Ovary (tissue), 9 donors: Measurements from ENCODE around the gene OR2T35. TPM values are rescaled to one million over a fixed set of nuclear protein-coding genes. Genes with fewer than 3 reads are reported as not detected.
"Not testable (repeated sequence)": the region's sequence is repeated elsewhere in the genome, so short reads cannot be mapped to it uniquely, and the experiment has no call there.

Experiments used
- DNase-seq, 5 donors: peaks; one replicate each; pipeline ENCODE4 v3.0.0-alpha.2; 2019 to 2020
- H3K27ac ChIP-seq, 2 donors: fragments of 200-600 bp; one replicate each; pipeline versions ENCODE4 v1.5.1 to v1.8.0; 2019 to 2022
- H3K27me3 ChIP-seq: fragments of 200-600 bp; one replicate; pipeline ENCODE4 v1.8.0; 2022
- H3K36me3 ChIP-seq: fragments of 200-600 bp; sonication (generic); one replicate; pipeline ENCODE4 v1.5.1; 2019
- H3K4me1 ChIP-seq: one replicate; pipeline ENCODE4 v1.8.1; 2013; ENCODE audit warnings: mild to moderate bottlenecking, moderate library complexity; ENCODE audit not compliant: insufficient read depth
- H3K4me3 ChIP-seq: fragments of 200-600 bp; sonication (generic); one replicate; pipeline ENCODE4 v1.5.1; 2017
- H3K9me3 ChIP-seq, 2 donors: fragments of 200-600 bp in 1 of 2; sonication (generic) in 1 of 2; one replicate each; pipeline versions ENCODE4 v1.5.1 to v1.8.1; 2013 to 2019; ENCODE audit warnings: mild to moderate bottlenecking in 1 of 2, moderate library complexity in 1 of 2
- CTCF ChIP-seq, 3 donors: fragments of 450-650 bp in 2 of 3; fragments of 200-600 bp in 1 of 3; IDR thresholded peaks; one replicate each; pipeline versions ENCODE4 v1.5.1 to v1.8.0; 2016 to 2022; ENCODE audit warnings: antibody characterized with exemption in 3 of 3, mild to moderate bottlenecking in 1 of 3
- EP300 ChIP-seq: sonication (generic); formaldehyde crosslinking; IDR thresholded peaks from one replicate; pipeline ENCODE4 v1.6.1; 2017; ENCODE audit warnings: antibody characterized with exemption
- POLR2A ChIP-seq: fragments of 450-650 bp; IDR thresholded peaks from one replicate; pipeline ENCODE4 v1.6.1; 2017; ENCODE audit warnings: antibody characterized with exemption, mild to moderate bottlenecking, moderate library complexity
- WGBS, 3 donors: extraction: QIAGEN DNeasy Blood & Tissue Kit in 1 of 3; methylation state at CpG; one replicate each; pipeline versions ENCODE4 v1.1.5 to v1.1.7; 2013 to 2017; 5-methylcytosine and 5-hydroxymethylcytosine counted together
- intact Hi-C, 4 donors: fragments of 100-400 bp; cut with DNase I; formaldehyde crosslinking; loops; one replicate each; pipeline versions ENCODE4 v1.11.0 to v1.15.1; 2022 to 2023
- polyA plus RNA-seq, 2 donors: library from polyadenylated mRNA; stranded (reverse); fragments of 200-250 nt in 1 of 2; fragments of 350-450 nt in 1 of 2; fragmentation: Illumina TruSeq in 1 of 2; extraction: RNeasy Lipid Tissue Mini Kit (QIAGEN cat#74804) in 1 of 2; gene quantifications; one replicate each; pipeline ENCODE4 v1.2.3, GENCODE V29; 2013 to 2014
- total RNA-seq, 7 donors: library from RNA; depleted of rRNA in 2 of 7; stranded (reverse); fragments of >200 nt in 2 of 7; fragmentation: NEBNext Ultra II Directional in 3 of 7; extraction: Animal tissue kit (Norgen Biotek cat#: 25700) in 3 of 7; gene quantifications; one replicate each; pipeline versions ENCODE4 v1.1.0 to v1.2.4, GENCODE V29; 2016 to 2023
- donor health status: DM: no; HTN: no; CAD: no; lungs with moderate emphysema.
- donor health status: DM: no; HTN: no; CAD: no.
- donor health status: Bipolar disorder and iron deficiency.
- donor health status: DM: yes; HTN: yes; CAD: no.
- donor health status: DM: no; HTN: no; CAD: no.
- donor health status: DM: yes; HTN: yes; CAD: no.

Gene OR2T35
- total and polyA plus RNA-seq, 9 donors: 0.07 TPM; not detected in 8

GRCh38 chr1:248639652-248640051, 5.4 kb downstream of the OR2T35 start:
- H3K27ac ChIP-seq, H3K9me3 ChIP-seq, H3K4me3 ChIP-seq, DNase-seq, H3K27me3 ChIP-seq, H3K36me3 ChIP-seq, H3K4me1 ChIP-seq: not testable (repeated sequence)
- no CpG with 5 or more reads among the region's 5 CpGs for WGBS, 3 donors
- intact Hi-C loops: loop anchor here in 2 of 4 donors (10.0 kb wide), 1 partner anchor 195 kb away; the partner anchor contains the start of gene OR2T2 (in 2 of the 2)

DNA sequence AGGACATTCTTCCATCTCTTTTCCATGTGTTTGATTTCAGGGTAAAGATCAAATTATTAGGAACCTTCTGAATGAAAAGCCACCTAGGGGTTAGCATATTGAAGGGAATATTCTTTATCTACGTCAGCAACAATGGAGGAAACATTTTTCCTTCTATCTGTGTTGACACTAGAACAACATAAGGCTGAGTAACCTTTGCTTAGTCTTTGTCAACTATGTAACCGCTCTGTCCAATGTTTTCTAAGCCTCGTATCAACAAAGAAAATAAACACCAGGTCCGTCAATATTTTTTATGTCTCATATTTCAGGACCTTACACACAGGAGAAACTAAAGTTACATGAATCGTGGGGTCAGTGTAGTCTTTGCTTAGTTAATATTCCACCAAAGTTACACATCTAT, 8.5 kb downstream of the OR2T35 start:
- 20 to 52% methylated on average over 1 to 2 of the region's 5 CpGs; no CpG with 5 or more reads in 1 of the 3 donors for WGBS, 3 donors
- H3K4me3 ChIP-seq, H3K27ac ChIP-seq, H3K36me3 ChIP-seq, DNase-seq, H3K9me3 ChIP-seq, intact Hi-C loops, H3K27me3 ChIP-seq, H3K4me1 ChIP-seq: not testable (repeated sequence)

DNA sequence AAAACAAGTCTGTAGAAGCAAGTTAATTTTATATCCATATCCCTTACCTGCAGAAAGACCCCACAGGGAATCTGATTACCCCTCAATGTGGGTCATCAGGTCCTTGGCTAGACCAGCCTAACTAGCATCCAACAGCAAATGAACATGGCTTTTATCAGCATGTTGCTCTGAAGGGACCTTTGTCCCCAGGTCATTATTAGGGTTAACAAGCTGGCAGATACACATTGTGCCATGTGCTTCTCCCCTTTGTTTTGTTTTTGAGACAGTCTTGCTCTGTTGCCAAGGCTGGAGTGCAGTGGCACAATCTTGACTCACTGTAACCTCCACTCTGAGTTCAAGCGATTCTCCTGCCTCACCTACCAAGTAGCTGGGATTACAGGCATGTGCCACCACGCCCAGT, 10.1 kb downstream of the OR2T35 start, which contains the start of gene OR2T11:
Gene OR2T11, minus strand, starts transcription at position 101 of the 400 bp plus-strand sequence. CDS start 7,963 bp downstream, outside the sequence.
- H3K9me3 ChIP-seq, H3K4me1 ChIP-seq, H3K27me3 ChIP-seq, intact Hi-C loops, H3K27ac ChIP-seq, H3K36me3 ChIP-seq, H3K4me3 ChIP-seq, DNase-seq: not testable (repeated sequence)
- WGBS, 3 donors: no CpG with 5 or more reads among the region's 2 CpGs

DNA sequence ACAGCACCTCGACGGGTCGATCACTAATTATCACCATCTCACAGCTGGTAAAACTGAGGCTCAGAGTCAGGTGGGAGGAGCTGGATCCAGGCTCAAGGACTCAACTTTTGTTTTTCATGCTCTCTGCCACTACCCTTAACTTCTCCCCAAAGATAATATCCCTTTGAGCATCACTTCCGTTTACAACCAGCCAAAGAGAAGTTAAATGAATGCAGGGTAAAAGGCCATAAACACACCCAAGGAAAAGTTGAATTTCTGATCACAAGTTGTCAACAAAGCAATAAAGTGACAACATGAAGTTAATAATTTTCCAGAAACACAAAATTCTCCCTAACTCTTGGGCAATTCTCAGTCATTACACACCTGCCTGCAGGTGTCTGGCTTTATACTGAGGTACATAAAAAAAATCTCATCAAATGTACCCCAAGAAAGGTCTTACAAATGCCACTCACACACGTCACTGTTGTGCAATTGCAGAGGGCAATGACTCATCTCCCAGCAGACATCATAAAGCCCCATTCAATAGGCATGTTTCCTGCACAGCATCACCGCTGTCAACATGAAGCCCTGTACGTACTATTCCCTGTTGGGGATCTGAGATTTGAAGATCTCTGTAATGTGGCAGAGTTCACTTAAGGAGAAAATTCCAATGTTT, 13.6 kb downstream of the OR2T35 start:
- WGBS, 3 donors: 73 to 78% (median 78%) methylated on average over 7 of the region's 7 CpGs
- Histone ChIP-seq H3K27ac (no peak overlapping the region), H3K36me3 (no peaks in the 10 kb centered on the region), H3K9me3 (no peaks in the 10 kb centered on the region), H3K4me1 (no peaks in the 10 kb centered on the region), H3K27me3 (no peaks in the 10 kb centered on the region), H3K4me3 (no peak overlapping the region)
- DNase-seq: no peak
- intact Hi-C loops: no loop called here
- TF ChIP-seq POLR2A (no peak), CTCF (IDR thresholded peaks at IDR 0.05) (no peak), EP300 (no peak)

DNA sequence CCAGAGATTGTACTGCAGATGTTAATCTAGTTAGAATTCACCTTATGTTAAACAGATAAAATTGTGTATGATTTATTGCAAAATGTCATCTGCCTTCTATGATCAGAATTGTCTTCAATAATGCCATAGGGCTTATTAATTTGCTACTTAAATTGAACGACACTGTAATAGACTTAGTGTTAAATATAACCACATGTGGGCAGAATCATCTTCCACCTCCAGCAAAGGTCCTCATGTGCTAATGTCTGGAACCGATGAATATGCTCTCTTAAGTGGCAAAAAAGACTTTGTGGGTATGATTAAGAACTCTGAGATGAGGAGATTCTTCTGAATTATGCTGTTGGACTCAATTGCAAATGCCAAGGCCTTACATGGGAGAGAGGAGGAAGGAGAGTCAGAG, 14.5 kb downstream of the OR2T35 start:
- intact Hi-C loops: no loop called here
- no peak for TF ChIP-seq CTCF (IDR thresholded peaks at IDR 0.05)
- TF ChIP-seq POLR2A: no peak
- no peak for TF ChIP-seq EP300
- WGBS, 3 donors: 65 to 69% (median 67%) methylated on average over 2 of the region's 2 CpGs

DNA sequence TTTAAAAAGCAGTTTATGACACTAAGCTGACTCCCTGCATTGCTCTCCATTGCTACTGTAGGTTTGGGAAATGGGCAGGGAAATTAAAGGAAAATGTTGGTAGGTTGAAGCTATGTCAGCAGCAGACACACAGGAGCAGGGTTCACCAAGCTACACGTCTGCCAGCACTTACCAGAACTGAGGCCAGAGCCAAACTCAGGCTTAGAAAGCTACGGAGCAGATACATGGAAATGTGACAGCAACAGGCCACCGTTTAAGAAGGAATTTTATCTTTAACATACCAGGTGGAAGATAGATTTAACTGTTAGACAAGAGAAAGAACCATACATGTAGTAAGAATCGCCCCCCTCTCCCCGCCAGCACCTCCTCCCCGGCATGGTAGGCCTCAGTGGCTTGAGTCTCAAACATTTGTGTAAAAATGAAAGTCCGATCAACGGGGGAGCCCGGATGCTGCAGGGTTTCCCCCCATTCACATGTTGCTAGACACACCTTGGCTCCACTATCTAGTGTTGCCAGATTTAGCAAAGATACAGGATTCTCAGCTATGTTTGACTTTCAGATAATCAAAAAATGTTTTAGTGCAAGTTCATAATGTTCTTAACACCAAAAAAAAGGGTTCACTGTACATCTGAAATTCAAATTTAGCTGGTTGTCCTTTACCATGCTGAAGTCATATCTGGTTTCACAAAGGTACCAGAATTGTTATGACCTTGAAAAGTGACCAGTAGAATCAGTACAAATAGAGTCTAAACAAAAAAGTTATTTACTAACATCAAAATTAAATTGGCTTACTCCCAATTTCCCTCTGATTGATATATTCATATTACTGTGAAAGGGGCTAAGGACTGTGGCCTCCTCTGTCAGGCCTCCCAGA, 16.9 kb downstream of the OR2T35 start:
- no peak for DNase-seq
- Histone ChIP-seq H3K9me3 (no peaks in the 10 kb centered on the region), H3K27ac (no peak overlapping the region), H3K36me3 (no peaks in the 10 kb centered on the region), H3K4me3 (no peak overlapping the region), H3K4me1 (no peaks in the 10 kb centered on the region), H3K27me3 (no peaks in the 10 kb centered on the region)
- TF ChIP-seq POLR2A (no peak), EP300 (no peak), CTCF (IDR thresholded peaks at IDR 0.05) (no peak)
- 78 to 84% (median 78%) methylated on average over 9 of the region's 9 CpGs for WGBS, 3 donors
- intact Hi-C loops: no loop called here

More for the DNA sequence above, 14.5 kb downstream of the OR2T35 start:
- no peak for DNase-seq
- Histone ChIP-seq H3K36me3 (no peaks in the 10 kb centered on the region), H3K27me3 (no peaks in the 10 kb centered on the region), H3K4me1 (no peaks in the 10 kb centered on the region), H3K4me3 (no peak overlapping the region), H3K27ac (no peak overlapping the region), H3K9me3 (no peaks in the 10 kb centered on the region)
